MM.1S (cell line): ENCODE data around the gene CANT1.

ENCODE experiments used
- CTCF ChIP-seq: fragments of 300-600 bp; sonication (generic); IDR thresholded peaks from 2 replicates; pipeline ENCODE4 v1.5.1; 2016; ENCODE audit warnings: antibody characterized with exemption, low read length, mixed read lengths
- EZH2phosphoT487 ChIP-seq: fragments of 300-600 bp; sonication (generic); IDR thresholded peaks from 2 replicates; pipeline ENCODE4 v1.6.1; 2018; ENCODE audit warnings: antibody characterized with exemption, low read length

DNA sequence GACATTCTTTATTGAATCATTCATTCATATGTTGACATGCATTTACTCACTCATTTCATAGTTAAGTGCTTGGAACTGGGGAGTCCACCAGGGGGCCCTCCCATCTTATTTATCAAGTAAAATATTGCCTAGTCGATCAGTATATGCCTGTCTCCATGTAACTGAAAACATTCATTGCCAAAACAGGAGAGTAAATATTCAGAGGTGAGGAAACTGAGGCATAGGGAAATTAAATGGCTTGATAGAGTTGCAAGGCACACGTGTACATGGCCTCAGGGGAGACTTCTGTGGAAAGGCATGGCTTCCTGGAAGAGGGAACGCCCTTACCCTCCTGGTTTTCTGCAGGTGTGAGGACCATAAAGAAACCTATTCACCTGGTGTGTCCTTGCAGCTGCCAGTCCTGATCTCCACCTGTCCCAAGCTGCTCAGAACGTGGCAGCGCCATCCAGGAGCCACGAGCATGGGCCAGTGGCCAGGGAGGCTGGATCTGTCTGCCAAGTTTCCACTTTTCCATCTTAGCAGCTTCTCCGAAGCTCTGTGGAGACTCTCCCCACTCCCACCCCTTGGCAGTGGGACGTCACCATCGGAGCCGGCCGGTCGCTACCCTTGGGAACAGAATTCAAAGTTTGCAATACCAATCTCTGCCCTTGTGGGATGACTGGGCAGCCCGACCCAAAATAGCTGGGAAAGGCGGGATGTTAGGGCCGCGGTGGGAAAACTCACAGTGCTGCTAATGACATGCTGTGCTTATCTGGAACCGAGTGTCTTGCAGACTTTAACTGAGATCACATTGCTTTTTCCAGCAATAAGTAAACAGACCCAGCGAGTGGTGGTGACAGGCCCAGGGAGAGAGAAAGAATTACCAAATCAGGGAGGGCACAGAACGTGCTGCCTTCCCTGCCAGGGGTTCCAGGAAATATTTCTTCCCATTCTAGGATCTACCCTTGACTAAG, 10.3 kb upstream of the CANT1 start:
- TF ChIP-seq CTCF (peak; percentile 68), EZH2phosphoT487 (no peak)
